Peyer's patch (tissue), 4 donors: Measurements from ENCODE around the gene PCDHGC4.

Source experiments
- POLR2A ChIP-seq, 2 donors: fragments of 450-650 bp; IDR thresholded peaks; one replicate each; pipeline ENCODE4 v1.5.1; 2017; ENCODE audit warnings: antibody characterized with exemption in 2 of 2, mild to moderate bottlenecking in 2 of 2, moderate library complexity in 2 of 2
- TF ChIP-seq, protein P1 (sequence below), 6 experiments: fragments of 450-650 bp in 4 of 6; fragments of 200-600 bp in 2 of 6; sonication (generic) in 1 of 6; IDR thresholded peaks; one replicate each; pipeline ENCODE4 v1.5.1; 2017 to 2019; ENCODE audit warnings: antibody characterized with exemption in 6 of 6, mild to moderate bottlenecking in 3 of 6, moderate library complexity in 1 of 6

- TF ChIP-seq, protein P1, sequence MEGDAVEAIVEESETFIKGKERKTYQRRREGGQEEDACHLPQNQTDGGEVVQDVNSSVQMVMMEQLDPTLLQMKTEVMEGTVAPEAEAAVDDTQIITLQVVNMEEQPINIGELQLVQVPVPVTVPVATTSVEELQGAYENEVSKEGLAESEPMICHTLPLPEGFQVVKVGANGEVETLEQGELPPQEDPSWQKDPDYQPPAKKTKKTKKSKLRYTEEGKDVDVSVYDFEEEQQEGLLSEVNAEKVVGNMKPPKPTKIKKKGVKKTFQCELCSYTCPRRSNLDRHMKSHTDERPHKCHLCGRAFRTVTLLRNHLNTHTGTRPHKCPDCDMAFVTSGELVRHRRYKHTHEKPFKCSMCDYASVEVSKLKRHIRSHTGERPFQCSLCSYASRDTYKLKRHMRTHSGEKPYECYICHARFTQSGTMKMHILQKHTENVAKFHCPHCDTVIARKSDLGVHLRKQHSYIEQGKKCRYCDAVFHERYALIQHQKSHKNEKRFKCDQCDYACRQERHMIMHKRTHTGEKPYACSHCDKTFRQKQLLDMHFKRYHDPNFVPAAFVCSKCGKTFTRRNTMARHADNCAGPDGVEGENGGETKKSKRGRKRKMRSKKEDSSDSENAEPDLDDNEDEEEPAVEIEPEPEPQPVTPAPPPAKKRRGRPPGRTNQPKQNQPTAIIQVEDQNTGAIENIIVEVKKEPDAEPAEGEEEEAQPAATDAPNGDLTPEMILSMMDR (IDR thresholded peaks at IDR 0.05) = no peak
- no peak for TF ChIP-seq POLR2A (IDR thresholded peaks at IDR 0.05)
Observed at GRCh38 chr5:141515946-141516671, 31.3 kb downstream of the PCDHGC4 start.
